Hepatocyte (in vitro differentiated cells): ENCODE data around the gene OOSP4A. TPM values are rescaled to one million over a fixed set of nuclear protein-coding genes. Genes with fewer than 3 reads are reported as not detected.

Experiments
- DNase-seq: peaks from one replicate; pipeline ENCODE4 v3.0.0-alpha.2; 2016; ENCODE audit warnings: low spot score
- H2AFZ ChIP-seq: fragments of 200-600 bp; sonication (generic); 2 replicates; pipeline ENCODE4 v1.6.0; 2016; ENCODE audit warnings: antibody characterized with exemption, mild to moderate bottlenecking
- H3K27ac ChIP-seq: fragments of 200-600 bp; sonication (generic); 2 replicates; pipeline ENCODE4 v1.5.1; 2016; ENCODE audit warnings: mild to moderate bottlenecking
- H3K27me3 ChIP-seq: fragments of 200-600 bp; sonication (generic); 2 replicates; pipeline ENCODE4 v1.6.1; 2016
- H3K36me3 ChIP-seq: fragments of 200-600 bp; sonication (generic); replicated peaks from 2 replicates; pipeline ENCODE4 v1.5.1; 2016; ENCODE audit warnings: low read depth; ENCODE audit not compliant: insufficient read depth
- H3K4me1 ChIP-seq: fragments of 200-600 bp; sonication (generic); 2 replicates; pipeline ENCODE4 v1.5.1; 2016; ENCODE audit warnings: mild to moderate bottlenecking, moderate library complexity; ENCODE audit not compliant: insufficient read depth
- H3K4me2 ChIP-seq: fragments of 200-600 bp; sonication (generic); 2 replicates; pipeline ENCODE4 v1.6.0; 2016
- H3K4me3 ChIP-seq: fragments of 200-600 bp; sonication (generic); 2 replicates; pipeline ENCODE4 v1.5.1; 2016; ENCODE audit warnings: mild to moderate bottlenecking
- H3K79me2 ChIP-seq: fragments of 200-600 bp; sonication (generic); 2 replicates; pipeline ENCODE4 v1.6.0; 2017; ENCODE audit warnings: mild to moderate bottlenecking
- H3K9me2 ChIP-seq: fragments of 200-600 bp; sonication (generic); replicated peaks from 2 replicates; pipeline ENCODE4 v1.6.0; 2017; ENCODE audit warnings: mild to moderate bottlenecking; ENCODE audit not compliant: insufficient read depth
- H3K9me3 ChIP-seq: fragments of 200-600 bp; sonication (generic); 2 replicates; pipeline ENCODE4 v1.5.1; 2016; ENCODE audit warnings: low read depth, mild to moderate bottlenecking
- H4K20me1 ChIP-seq: fragments of 200-600 bp; sonication (generic); 2 replicates; pipeline ENCODE4 v1.6.0; 2016; ENCODE audit warnings: mild to moderate bottlenecking; ENCODE audit not compliant: insufficient read depth, poor library complexity, severe bottlenecking
- CTCF ChIP-seq: fragments of 200-600 bp; sonication (generic); IDR thresholded peaks from 2 replicates; pipeline ENCODE4 v1.5.1; 2016; ENCODE audit warnings: antibody characterized with exemption, mild to moderate bottlenecking; ENCODE audit not compliant: poor library complexity
- EZH2 ChIP-seq: fragments of 200-600 bp; sonication (generic); IDR thresholded peaks from 2 replicates; pipeline ENCODE4 v1.6.1; 2016; ENCODE audit warnings: antibody characterized with exemption, mild to moderate bottlenecking, borderline replicate concordance
- EZH2phosphoT487 ChIP-seq: fragments of 200-600 bp; sonication (generic); IDR thresholded peaks from one replicate; pipeline ENCODE4 v1.6.1; 2018; ENCODE audit warnings: antibody characterized with exemption, mild to moderate bottlenecking, low read depth, moderate library complexity; ENCODE audit not compliant: unreplicated experiment, severe bottlenecking
- WGBS: methylation state at CpG from one replicate; pipeline ENCODE4 v1.1.6; 2016; ENCODE audit warnings: low lambda C conversion rate; ENCODE audit errors: missing lambda C conversion rate; 5-methylcytosine and 5-hydroxymethylcytosine counted together
- polyA plus RNA-seq: library from polyadenylated mRNA; unstranded; fragments of >200 nt; fragmentation: Nextera tagmentation; extraction: Ambion mirVana; gene quantifications from 2 replicates; pipeline ENCODE4 v1.2.1, GENCODE V29; 2016
- total RNA-seq: library from RNA; depleted of rRNA; stranded (reverse); fragments of >200 nt; gene quantifications from 2 replicates; pipeline ENCODE4 v1.2.3, GENCODE V29; 2014

The OOSP4A gene
- total and polyA plus RNA-seq, 2 experiments from 2014 or later, result not detected

- no peaks in the 10 kb centered on the region for H3K79me2 ChIP-seq
- no peaks in the 10 kb centered on the region for H3K27me3 ChIP-seq
- no peak overlapping the region for H3K4me3 ChIP-seq
- no peak for DNase-seq
- H3K4me1 ChIP-seq, result no peaks in the 10 kb centered on the region
- WGBS, result 60% methylated on average over 8 of the region's 8 CpGs
- H3K9me3 ChIP-seq, result no peaks in the 10 kb centered on the region
- no peak overlapping the region for H2AFZ ChIP-seq
- H3K36me3 ChIP-seq, result no peaks in the 10 kb centered on the region
- no peak overlapping the region for H3K27ac ChIP-seq
- H3K9me2 ChIP-seq, result no peaks in the 10 kb centered on the region
- no peak overlapping the region for H3K4me2 ChIP-seq
- TF ChIP-seq EZH2, result no peak
- no peak for TF ChIP-seq EZH2phosphoT487
- TF ChIP-seq CTCF, result no peak
- no peaks in the 10 kb centered on the region for H4K20me1 ChIP-seq
Observed at GRCh38 chr11:60018058-60018457, 54.2 kb downstream of the OOSP4A start.

Other genes with a start within 250 kb of the OOSP4A start
- 140 and 153 TPM in 2 replicates for gene STX3, start 208.7 kb upstream of the OOSP4A start, total RNA-seq
- 65.3 and 73.1 TPM in 2 replicates for gene STX3, start 208.7 kb upstream of the OOSP4A start, polyA plus RNA-seq
- 37.3 and 51.3 TPM in 2 replicates for gene MRPL16, start 153.3 kb upstream of the OOSP4A start, total RNA-seq
- gene MRPL16, start 153.3 kb upstream of the OOSP4A start, polyA plus RNA-seq, result 59.3 and 62.0 TPM in 2 replicates
- 60.8 and 83.0 TPM in 2 replicates for gene CBLIF, start 118.5 kb upstream of the OOSP4A start, total RNA-seq
- 45.2 and 46.7 TPM in 2 replicates for gene CBLIF, start 118.5 kb upstream of the OOSP4A start, polyA plus RNA-seq
- 35.6 and 54.1 TPM in 2 replicates for gene TCN1, start 97.5 kb upstream of the OOSP4A start, total RNA-seq
- 27.8 and 28.2 TPM in 2 replicates for gene TCN1, start 97.5 kb upstream of the OOSP4A start, polyA plus RNA-seq
- not detected in 2 replicates for gene OOSP3, start 85.3 kb upstream of the OOSP4A start, total RNA-seq
- 0.24 TPM in 1 of 2 replicates, not detected in the other for gene OOSP3, start 85.3 kb upstream of the OOSP4A start, polyA plus RNA-seq
- gene OOSP1, start 25.6 kb upstream of the OOSP4A start, total RNA-seq, result not detected in 2 replicates
- gene OOSP1, start 25.6 kb upstream of the OOSP4A start, polyA plus RNA-seq, result not detected in 2 replicates
- not detected in 2 replicates for gene OOSP4B, start 53.1 kb downstream of the OOSP4A start, total RNA-seq
- gene OOSP4B, start 53.1 kb downstream of the OOSP4A start, polyA plus RNA-seq, result not detected in 2 replicates
- not detected in 2 replicates for gene OOSP2, start 76.4 kb downstream of the OOSP4A start, total RNA-seq
- not detected in 2 replicates for gene OOSP2, start 76.4 kb downstream of the OOSP4A start, polyA plus RNA-seq
- gene MS4A3, start 92.6 kb downstream of the OOSP4A start, total RNA-seq, result not detected in 2 replicates
- not detected in 2 replicates for gene MS4A3, start 92.6 kb downstream of the OOSP4A start, polyA plus RNA-seq
- not detected in 2 replicates for gene MS4A2, start 124.6 kb downstream of the OOSP4A start, total RNA-seq
- gene MS4A2, start 124.6 kb downstream of the OOSP4A start, polyA plus RNA-seq, result not detected in 2 replicates
- gene MS4A6A, start 219.1 kb downstream of the OOSP4A start, total RNA-seq, result 1.1 and 6.2 TPM in 2 replicates
- gene MS4A6A, start 219.1 kb downstream of the OOSP4A start, polyA plus RNA-seq, result 1.4 and 5.8 TPM in 2 replicates